Raji (cell line): ENCODE data around the gene ARHGEF25.

Source experiments
- POLR2A ChIP-seq: IDR thresholded peaks from 2 replicates; pipeline ENCODE4 v1.6.1; 2011; ENCODE audit warnings: low read depth, low read length, control low read depth; ENCODE audit not compliant: insufficient read depth

The ARHGEF25 gene

DNA sequence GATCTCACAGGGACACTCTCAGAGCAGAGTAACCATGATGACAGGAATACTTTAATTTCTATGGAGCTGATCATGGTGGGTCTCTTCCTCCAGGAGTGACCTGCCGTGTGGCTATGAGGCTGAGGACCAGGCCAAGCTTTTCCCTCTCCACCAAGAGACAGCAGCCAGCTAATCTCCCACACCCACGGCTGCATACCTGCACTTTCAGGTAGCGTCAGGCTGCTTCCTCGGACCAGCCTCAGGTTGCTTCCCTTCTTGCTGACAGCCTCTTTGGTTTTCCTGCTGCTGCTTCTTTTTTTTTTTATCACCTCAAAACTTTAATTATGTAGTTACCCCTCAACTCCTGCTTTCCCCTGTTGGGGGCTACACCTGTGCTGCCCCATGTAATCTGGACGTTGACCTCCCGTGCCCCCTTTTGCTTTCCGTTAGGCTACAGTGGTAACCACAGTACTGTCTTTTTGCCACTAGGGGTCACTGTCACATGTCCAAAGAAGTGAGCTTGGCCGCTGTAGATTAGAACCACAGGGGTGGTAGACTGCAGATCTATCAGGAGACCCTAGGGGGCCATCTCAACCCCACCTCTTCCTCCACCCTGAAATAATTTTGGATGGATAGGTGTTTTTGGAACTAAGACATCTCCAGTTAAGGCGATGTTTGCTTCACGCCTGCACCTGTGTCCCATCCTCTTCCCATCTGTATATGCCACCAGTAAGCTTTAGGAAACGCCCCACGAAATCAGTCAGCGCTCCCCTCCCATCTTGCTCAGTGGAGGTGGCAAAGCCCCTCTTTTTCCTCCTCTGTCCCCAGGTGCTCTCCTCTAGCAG, 28.0 kb upstream of the ARHGEF25 start:
- TF ChIP-seq POLR2A = no peak

DNA sequence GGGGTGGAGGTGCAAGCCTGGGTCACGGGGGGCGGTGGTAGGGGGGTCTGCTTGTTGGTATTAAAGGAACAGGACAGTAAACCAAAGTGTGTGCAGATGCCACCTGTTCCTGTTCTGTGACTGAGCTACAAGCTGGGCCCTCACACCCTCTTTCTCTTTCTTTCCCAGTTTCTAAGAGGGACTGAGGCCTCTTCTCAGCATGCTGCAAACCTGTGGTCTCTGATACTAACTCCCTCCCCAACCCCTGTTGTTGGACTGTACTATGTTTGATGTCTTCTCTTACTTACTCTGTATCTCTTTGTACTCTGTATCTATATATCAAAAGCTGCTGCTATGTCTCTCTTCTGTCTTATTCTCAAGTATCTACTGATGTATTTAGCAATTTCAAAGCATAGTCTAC, 27.2 kb upstream of the ARHGEF25 start:
- TF ChIP-seq POLR2A = no peak

DNA sequence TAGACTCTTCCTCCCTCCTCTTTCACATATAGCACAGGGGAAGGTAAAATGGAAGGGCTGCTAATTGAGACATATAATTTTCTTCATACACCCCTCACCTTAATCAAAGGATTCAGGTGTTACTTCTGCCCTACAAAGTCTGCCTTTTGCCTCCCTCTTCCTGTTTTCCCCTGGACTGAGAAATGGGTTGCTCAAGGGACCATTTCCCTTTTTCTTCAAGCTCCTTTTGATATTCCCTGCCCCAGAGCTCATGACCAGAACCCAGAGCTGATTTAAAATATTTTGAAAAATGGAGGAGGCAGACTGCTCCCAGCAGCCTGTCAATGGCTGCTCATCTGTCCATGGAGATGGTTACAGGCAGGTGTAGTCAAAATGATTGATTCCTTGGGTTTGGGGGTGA, 26.5 kb upstream of the ARHGEF25 start:
- TF ChIP-seq POLR2A = no peak

DNA sequence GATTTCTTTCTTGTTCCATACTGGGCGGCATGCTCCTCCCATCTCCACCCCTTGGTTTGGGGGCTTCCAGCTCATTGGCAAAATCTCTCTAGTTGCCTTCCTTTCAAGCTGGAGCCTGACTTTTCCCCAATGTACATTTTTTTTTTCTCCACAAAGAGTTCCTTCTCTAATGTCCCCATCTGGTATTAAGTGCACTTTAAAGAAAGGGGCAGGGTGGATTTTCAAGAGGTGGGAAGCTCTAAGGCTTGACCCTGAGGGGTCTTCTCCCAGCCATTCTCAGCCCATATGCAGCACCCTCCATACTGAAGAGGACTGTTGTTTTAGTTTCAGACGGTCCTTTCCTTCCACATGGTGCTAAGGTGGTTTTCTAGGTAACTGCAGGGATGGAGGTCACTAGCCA, 26.1 kb upstream of the ARHGEF25 start:
- TF ChIP-seq POLR2A = no peak

DNA sequence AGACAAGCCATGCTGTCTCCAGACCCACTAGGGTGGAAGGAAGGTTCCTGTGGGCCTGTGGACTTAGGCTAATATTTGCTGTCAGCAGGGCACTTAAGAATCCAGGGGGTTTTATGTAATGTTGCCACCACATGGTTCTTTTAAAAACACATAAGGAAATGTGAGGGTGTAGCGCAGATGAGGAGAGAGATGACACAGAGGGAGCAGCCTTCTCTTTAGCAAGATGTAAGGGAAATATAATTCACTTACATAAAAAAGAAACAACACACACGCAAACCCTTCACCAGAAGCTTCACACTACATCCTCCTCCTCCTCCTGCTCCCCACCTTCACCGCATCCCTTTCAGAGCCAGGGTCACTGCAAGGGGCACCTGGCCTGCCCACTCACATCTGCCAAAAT, 25.1 kb upstream of the ARHGEF25 start:
- TF ChIP-seq POLR2A = no peak

DNA sequence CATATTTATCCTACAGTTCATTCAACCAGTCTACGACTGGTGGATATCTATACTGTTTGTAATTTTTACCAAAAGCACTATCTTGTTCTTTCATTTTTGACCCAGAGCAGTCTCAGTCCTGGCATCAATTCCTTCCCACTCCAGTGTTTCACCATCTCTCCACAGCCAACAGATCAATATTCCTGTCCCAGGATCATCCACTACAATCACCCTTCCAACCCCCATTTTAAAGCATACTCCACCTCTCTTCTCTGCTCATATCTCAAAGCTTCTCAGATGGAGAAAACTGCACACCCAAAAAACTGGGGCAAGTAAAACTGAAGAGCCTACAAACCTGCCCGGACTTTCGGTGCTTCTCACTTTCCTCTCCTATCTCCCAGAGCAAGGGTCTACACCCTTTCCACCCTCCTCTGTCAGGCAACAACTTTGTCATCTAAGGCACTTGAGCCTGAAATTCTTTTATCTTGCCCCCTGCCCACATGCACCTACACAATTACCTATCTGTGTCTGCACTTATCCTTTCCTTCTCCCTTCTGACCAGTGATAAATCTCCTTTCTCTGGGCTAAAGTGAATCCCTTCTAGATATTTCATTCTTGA, 24.3 kb upstream of the ARHGEF25 start:
- no peak for TF ChIP-seq POLR2A

DNA sequence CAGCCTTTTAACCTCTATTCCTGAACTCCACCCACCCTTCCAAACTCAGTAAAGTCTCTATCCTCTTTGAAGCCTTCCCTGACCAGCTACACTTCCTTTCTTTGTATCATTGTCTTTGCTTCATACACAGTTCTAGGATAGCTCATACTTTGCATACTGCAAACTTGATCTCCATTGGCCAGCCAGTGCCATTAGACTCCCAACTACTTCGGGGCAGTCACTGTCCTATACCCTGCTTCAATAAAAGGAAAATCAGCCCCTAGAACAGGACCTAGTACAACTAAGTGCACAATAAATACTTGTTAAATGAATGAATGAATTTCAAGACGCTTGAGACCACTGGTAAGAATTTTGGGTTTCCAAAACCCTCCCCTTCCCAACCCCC, 20.8 kb upstream of the ARHGEF25 start:
- no peak for TF ChIP-seq POLR2A

DNA sequence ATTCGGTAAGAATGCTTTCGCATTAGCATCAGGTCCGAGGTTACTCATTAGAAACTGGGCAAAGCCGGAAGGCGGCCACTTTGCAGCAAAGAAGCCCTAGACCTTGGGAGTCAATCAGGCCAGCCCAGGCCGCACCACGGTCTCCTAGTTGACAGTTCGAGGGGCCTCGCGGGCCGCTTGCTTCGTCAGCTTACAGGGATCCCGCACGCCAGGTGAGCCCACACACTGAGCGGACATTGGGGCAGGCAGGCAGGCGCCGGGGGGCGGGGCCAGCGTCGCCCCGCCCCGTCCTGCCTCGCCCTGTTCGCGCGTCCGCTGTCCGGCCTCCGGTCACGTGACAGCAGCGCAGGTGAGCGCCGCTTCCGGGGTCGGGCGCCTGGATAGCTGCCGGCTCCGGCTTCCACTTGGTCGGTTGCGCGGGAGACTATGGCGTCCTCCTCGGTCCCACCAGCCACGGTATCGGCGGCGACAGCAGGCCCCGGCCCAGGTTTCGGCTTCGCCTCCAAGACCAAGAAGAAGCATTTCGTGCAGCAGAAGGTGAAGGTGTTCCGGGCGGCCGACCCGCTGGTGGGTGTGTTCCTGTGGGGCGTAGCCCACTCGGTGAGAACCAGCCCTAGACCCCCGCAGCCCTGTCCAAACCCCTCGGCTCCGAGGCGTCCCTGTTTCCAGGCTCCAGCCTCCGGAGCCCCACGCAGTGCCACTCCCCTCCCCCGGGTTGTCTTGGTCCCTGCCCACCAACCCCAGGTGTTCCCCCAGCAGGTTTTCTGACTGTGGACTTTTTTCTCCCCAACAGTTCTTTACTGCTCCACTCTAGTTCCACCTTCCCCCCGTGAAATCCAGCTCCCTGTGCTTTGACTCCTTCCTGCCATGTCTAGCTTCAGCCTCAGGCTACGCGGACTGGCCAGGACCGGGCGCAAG, 20.1 kb upstream of the ARHGEF25 start, which contains the start of gene PIP4K2C:
PIP4K2C (plus strand) TSS at position 329 of the 918 bp plus-strand sequence; CDS start at position 427, 98 bp downstream.
- TF ChIP-seq POLR2A = peak; percentile 93

DNA sequence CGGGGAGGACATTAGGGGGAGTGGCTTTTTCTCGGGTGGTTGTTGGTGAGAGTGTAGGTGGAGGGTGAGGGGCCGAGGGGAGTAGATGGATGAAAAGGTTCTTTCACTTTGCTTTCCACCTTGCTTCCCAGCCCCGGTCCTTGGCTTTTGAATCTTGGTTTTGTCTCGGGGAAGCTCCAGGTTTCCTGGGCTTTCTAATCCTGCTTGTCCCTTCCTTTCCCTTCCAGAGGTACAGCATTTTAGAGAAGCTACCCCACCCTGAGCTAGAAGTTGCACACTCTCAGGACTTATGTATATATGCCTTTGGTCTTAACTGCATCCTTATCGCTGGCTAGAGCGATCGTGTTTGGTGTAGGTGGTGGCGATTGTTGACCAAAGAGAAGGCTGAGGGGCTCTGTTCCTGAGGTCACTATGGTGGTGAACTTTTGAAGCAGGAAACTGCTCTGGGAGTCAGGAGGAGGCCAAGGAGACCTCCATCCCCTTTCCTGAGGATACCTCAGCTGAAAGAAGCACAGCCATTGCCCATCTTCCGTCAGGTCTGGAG, 19.4 kb upstream of the ARHGEF25 start:
- no peak for TF ChIP-seq POLR2A

DNA sequence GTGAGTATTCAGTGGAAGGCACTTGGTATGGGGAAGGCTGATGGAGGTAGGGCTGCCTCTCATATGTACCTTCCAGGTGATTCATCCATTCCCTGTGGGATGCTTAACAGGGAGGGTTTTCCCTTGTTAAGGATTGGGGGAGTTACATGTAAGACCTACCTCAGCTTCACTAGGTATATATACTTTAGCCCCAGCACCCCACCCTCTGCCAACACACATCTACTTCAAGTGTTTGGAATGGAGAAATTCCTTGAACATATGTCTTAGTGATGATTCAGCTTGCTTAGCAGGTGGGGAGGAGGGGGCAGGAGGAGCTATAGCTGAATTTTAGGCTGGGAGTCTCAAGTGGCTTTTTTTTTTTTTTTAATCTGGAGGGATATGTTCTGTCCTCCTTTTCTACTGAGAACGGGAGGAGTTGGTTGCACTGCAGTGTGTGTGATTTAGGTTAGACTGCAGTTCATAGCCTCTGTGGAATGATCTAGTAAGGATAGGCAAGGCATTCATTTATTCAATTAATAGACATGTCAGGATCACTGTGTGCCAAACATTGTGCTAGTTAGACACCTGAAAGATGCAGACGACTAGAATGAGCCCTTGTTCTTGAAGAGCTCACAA, 18.6 kb upstream of the ARHGEF25 start:
- TF ChIP-seq POLR2A = no peak

DNA sequence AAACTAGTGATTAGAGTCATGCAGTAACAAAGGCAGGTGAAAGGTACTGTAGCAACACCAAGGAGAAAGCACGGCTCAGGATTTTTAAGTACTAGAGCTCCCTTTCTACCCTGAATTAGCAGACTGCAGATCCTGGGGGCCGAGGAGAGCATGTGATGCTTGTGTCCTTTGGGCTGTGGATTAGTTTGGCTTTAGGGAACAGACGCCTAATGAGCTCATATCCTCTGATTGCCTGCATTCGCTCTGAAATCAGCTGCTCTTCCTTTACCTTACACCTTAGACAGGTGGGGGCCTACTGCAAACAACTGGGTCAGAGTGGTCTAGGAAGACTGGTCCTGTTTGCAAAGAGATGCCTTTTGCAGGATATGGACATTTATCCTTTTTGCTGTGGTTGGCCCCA, 18.0 kb upstream of the ARHGEF25 start:
- TF ChIP-seq POLR2A = no peak

DNA sequence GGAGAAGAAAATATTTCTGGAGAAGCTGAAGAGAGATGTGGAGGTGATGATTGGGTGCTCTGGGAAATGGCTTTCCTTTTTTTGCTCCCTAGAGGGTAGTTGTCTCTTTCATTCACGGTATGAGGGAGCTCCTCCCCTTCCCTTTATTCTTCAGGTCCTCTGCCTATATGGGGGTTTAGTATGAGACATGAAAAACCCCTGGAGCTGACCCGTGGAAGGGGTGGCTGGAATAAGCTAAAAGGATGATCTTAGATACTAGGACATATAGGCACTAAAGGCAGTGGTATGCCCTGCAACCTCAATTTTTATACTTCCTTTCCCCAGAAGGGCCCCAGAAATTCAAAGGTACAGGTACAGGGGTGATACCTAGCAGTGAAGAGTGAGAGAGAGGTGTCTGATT, 10.8 kb upstream of the ARHGEF25 start:
- TF ChIP-seq POLR2A = no peak

DNA sequence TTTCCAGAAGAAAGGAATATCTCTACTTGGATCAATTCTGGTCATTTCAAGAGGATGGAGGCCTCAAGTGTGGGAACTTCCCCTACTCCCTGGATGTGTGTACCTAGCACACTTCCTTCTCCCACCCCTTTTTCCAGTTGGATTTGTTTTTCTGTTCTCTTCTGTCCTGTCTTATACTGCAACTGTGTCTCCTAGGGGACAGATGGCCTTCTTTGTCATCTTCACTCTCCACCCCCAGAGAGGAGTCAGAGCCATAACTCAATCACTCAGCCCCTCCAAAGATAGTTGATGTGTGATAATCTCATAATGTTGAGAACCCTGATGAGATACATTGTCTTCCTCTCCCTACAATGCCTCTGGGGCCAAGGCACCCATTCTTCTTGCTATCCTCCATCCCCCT, 8.7 kb upstream of the ARHGEF25 start:
- no peak for TF ChIP-seq POLR2A

DNA sequence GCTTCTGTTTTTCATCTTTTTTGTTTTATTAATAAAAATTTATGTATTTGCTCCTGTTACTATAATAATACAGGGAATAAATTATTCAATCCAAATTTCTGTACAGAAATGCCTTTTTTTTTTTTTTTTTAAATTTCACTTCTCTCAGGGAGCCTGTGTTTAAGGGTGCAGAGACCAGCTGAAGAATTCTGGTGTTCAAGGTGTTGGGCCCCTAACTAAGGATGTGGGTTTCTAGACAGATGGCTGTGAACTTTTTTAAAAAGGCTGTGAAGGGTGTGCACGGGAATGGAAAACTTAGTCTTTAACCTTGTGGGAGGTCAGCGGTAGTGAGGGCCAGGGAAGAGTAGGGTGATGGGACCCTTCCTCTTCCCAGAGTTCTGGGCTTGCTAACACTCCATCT, 7.9 kb upstream of the ARHGEF25 start:
- TF ChIP-seq POLR2A = no peak
